ENCODE results near the gene PITPNB. TPM values are rescaled to one million over a fixed set of nuclear protein-coding genes. Genes with fewer than 3 reads are reported as not detected.

The PITPNB gene
- total RNA-seq, 3 donors from 2014 or later = 42.5 to 130 (median 47.4) TPM

GRCh38 chr22:27918341-27919221, 475 bp downstream of the PITPNB start:
- no peak for TF ChIP-seq CTCF (IDR thresholded peaks at IDR 0.05)
- intact Hi-C loops (cut with DNase I, micrococcal nuclease) = no loop called here

GRCh38 chr22:27915986-27916385, 3.1 kb downstream of the PITPNB start:
- Histone ChIP-seq H3K4me1 (ENCODE audit: low read depth) (peaks cover 39% of the 10 kb centered on the region), H3K9me3 (no peaks in the 10 kb centered on the region), H3K36me3 (ENCODE audit: low read depth) (no peaks in the 10 kb centered on the region), H3K4me3 (no peak overlapping the region)
- no peak for TF ChIP-seq CTCF (IDR thresholded peaks at IDR 0.05)
- intact Hi-C loops (cut with DNase I, micrococcal nuclease) = no loop called here
- ATAC-seq (no peak), DNase-seq (no peak)

More at GRCh38 chr22:27918341-27919221, 475 bp downstream of the PITPNB start:
- H3K36me3 ChIP-seq (ENCODE audit: low read depth) = no peaks in the 10 kb centered on the region
- H3K4me1 ChIP-seq (ENCODE audit: low read depth) = peaks cover 32% of the 10 kb centered on the region
- H3K4me3 ChIP-seq = peak overlapping the region; percentile 99
- H3K9me3 ChIP-seq = no peaks in the 10 kb centered on the region
- ATAC-seq (peak; percentile 52), DNase-seq (peak; percentile 46 to 73 (median 68))

- Histone ChIP-seq H3K4me3 (no peak overlapping the region), H3K9me3 (no peaks in the 10 kb centered on the region), H3K36me3 (ENCODE audit: low read depth) (no peaks in the 10 kb centered on the region), H3K4me1 (ENCODE audit: low read depth) (peaks cover 30% of the 10 kb centered on the region)
- TF ChIP-seq CTCF (IDR thresholded peaks at IDR 0.05) = no peak
- ATAC-seq = peak; percentile 88
- intact Hi-C loops (cut with DNase I, micrococcal nuclease) = no loop called here
- DNase-seq = no peak
These were observed 5.8 kb downstream of the PITPNB start for GRCh38 chr22:27913162-27913741.

- no peak for TF ChIP-seq CTCF (IDR thresholded peaks at IDR 0.05)
- H3K4me1 ChIP-seq (ENCODE audit: low read depth) = peaks cover 19% of the 10 kb centered on the region
These were observed 7.0 kb downstream of the PITPNB start for GRCh38 chr22:27912101-27912500.

GRCh38 chr22:27911330-27911729, 7.7 kb downstream of the PITPNB start:
- Histone ChIP-seq H3K4me3 (no peak overlapping the region), H3K9me3 (no peaks in the 10 kb centered on the region), H3K36me3 (ENCODE audit: low read depth) (no peaks in the 10 kb centered on the region), H3K4me1 (ENCODE audit: low read depth) (peaks cover 14% of the 10 kb centered on the region)
- DNase-seq (no peak), ATAC-seq (no peak)
- TF ChIP-seq CTCF (IDR thresholded peaks at IDR 0.05) = no peak
- intact Hi-C loops (cut with DNase I, micrococcal nuclease) = no loop called here

More at GRCh38 chr22:27912101-27912500, 7.0 kb downstream of the PITPNB start:
- H3K9me3 ChIP-seq = no peaks in the 10 kb centered on the region
- no peak for DNase-seq
- no peak overlapping the region for H3K4me3 ChIP-seq
- ATAC-seq = no peak
- intact Hi-C loops (cut with DNase I, micrococcal nuclease) = no loop called here
- H3K36me3 ChIP-seq (ENCODE audit: low read depth) = no peaks in the 10 kb centered on the region

Measured in mucosa of descending colon (tissue), 3 donors.